Right renal cortex interstitium (tissue), 3 donors: ENCODE measurements around the gene TNKS2. TPM values are rescaled to one million over a fixed set of nuclear protein-coding genes. Genes with fewer than 3 reads are reported as not detected.

Experiments used
- DNase-seq, 3 donors: peaks; one replicate each; pipeline ENCODE4 v3.0.0-alpha.2; 2013; ENCODE audit warnings: low read depth in 3 of 3, low spot score in 2 of 3
- polyA plus RNA-seq, 3 donors: library from polyadenylated mRNA; unstranded; fragments of 120-200 nt; gene quantifications; one replicate each; pipeline ENCODE4 v1.2.1, GENCODE V29; 2013; ENCODE audit not compliant: insufficient read length in 3 of 3

Gene TNKS2
- polyA plus RNA-seq, 3 donors = 58.4 to 63.5 (median 60.6) TPM

- DNase-seq = no peak
Measured at GRCh38 chr10:91907914-91908336, 109.7 kb downstream of the TNKS2 start.

DNA sequence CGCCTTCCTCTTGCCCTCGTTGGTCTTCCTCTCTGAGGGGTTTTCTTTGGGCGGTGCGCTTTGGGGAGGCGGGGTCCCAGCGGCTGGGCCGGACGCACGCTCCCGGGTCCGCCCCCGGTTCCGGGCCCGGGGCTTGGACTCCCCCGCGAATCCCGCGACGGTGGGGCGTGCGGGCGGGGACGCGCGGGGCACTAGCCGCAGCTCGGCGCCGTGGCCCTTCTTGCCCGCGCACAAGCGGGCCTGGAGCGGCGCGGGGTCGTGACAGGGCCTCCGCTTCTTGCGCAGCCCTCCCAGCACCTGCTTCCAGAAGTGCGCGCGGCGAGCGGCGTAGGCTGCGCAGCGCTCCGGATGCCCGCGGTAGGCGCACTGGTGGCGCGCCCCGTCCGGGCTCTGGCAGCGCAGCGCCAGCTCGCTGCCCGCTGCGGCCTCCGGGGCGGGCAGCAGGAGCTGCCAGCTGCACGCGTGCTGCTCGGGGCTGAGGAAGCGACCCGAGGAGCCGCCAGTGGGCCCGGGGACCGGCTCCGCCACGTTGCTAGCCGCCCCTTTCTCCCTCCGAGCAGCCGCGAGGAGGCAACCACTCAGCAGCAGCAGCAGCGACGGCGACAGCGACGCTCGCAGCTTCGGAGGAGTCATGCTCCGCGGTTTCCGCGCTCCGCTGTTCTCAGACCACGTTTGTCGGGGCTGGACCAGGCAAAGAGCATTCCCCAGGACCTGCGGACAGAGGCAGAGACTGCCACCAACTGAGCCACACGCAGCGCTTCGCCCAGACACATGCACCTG lies 110.3 kb downstream of the TNKS2 start:
- peak in 2 of 3 donors; percentile 78 for DNase-seq

GRCh38 chr10:91909117-91909677 lies 111.0 kb downstream of the TNKS2 start, which contains the start of gene FGFBP3:
Gene FGFBP3, minus strand, starts transcription at chr10:91909486. Its CDS starts 517 bp downstream, at chr10:91908969.
- DNase-seq = no peak

DNA sequence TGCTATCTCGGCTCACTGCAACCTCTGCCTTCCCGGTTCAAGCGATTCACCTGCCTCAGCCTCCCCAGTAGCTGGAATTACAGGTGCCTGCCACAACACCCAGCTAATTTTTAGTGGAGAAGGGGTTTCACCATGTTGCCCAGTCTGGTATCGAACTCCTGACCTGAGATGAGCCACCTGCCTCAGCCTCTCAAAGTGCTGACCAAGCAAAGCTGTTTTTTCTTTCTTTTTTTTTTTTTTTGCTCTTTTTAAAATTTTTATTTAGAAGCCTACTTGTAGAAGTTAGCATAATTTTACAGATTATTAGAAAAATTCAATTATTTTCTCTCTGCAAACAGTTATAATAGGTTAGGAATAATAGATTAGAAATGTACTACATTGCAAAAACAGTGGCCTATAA lies 112.2 kb downstream of the TNKS2 start:
- DNase-seq = no peak

Other genes starting within 250 kb of the TNKS2 start
- gene PPP1R3C, start 165.4 kb upstream of the TNKS2 start, polyA plus RNA-seq = 10 to 100 TPM; 32.2 to 41.9 (median 40.9) TPM
- gene FGFBP3, start 111.1 kb downstream of the TNKS2 start, polyA plus RNA-seq = 1 to 10 TPM; 2.0 to 3.3 (median 3.1) TPM
- 10 to 100 TPM; 51.8 to 62.1 (median 57.0) TPM for gene BTAF1, start 125.3 kb downstream of the TNKS2 start, polyA plus RNA-seq